Lower leg skin (tissue), 3 donors: ENCODE data around the gene SSUH2.

Source experiments
- POLR2A ChIP-seq, 2 donors: fragments of 450-650 bp; IDR thresholded peaks; one replicate each; pipeline ENCODE4 v1.6.1; 2016 to 2017; ENCODE audit warnings: antibody characterized with exemption in 2 of 2, mild to moderate bottlenecking in 1 of 2, moderate library complexity in 1 of 2
- TF ChIP-seq, protein P1 (sequence below), 3 donors: fragments of 450-650 bp; IDR thresholded peaks; one replicate each; pipeline ENCODE4 v1.5.1; 2016; ENCODE audit warnings: antibody characterized with exemption in 3 of 3, mild to moderate bottlenecking in 3 of 3, moderate library complexity in 2 of 3

DNA sequence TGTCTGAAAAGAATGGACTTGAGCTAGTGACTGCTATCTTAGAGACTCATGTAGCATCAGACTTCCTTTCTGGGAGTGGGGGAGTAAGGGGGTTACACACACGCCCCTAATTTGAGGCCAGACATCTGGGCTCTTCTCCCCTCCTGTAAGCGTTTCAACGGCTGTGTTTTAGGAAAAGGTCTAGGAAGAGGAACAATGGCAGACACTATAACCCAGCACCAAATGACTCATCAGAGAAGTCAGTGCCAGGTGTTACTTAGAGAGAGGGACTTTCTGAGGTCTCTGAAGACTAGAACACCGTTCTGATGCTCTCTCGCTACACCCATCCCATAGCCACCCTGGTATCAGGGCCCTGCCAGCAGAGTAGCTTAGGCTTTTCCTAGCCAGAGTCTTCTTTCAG is 65.5 kb downstream of the SSUH2 start:
- TF ChIP-seq, protein P1, sequence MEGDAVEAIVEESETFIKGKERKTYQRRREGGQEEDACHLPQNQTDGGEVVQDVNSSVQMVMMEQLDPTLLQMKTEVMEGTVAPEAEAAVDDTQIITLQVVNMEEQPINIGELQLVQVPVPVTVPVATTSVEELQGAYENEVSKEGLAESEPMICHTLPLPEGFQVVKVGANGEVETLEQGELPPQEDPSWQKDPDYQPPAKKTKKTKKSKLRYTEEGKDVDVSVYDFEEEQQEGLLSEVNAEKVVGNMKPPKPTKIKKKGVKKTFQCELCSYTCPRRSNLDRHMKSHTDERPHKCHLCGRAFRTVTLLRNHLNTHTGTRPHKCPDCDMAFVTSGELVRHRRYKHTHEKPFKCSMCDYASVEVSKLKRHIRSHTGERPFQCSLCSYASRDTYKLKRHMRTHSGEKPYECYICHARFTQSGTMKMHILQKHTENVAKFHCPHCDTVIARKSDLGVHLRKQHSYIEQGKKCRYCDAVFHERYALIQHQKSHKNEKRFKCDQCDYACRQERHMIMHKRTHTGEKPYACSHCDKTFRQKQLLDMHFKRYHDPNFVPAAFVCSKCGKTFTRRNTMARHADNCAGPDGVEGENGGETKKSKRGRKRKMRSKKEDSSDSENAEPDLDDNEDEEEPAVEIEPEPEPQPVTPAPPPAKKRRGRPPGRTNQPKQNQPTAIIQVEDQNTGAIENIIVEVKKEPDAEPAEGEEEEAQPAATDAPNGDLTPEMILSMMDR (IDR thresholded peaks at IDR 0.05) = no peak
- no peak for TF ChIP-seq POLR2A (IDR thresholded peaks at IDR 0.05)
